SK-N-SH (cell line): Measurements from ENCODE around the gene UBN1.

ENCODE experiments used
- CHD2 ChIP-seq: fragments of 150-350 bp; IDR thresholded peaks from 2 replicates; pipeline ENCODE4 v1.6.1; 2018; ENCODE audit warnings: low read length; ENCODE audit not compliant: partially characterized antibody
- CTCF ChIP-seq: fragments of 200-600 bp; sonication (generic); IDR thresholded peaks from 2 replicates; pipeline ENCODE4 v1.6.1; 2017; ENCODE audit warnings: antibody characterized with exemption, mild to moderate bottlenecking, moderate library complexity
- EP300 ChIP-seq, 2 experiments: IDR thresholded peaks; 2 replicates each; pipeline versions ENCODE4 v1.4.0 to v1.6.1; 2012; ENCODE audit warnings: borderline replicate concordance in 1 of 2, low read depth in 1 of 2, low read length in 1 of 2
- EZH2phosphoT487 ChIP-seq: fragments of 200-600 bp; sonication (generic); IDR thresholded peaks from 2 replicates; pipeline ENCODE4 v1.6.1; 2017; ENCODE audit warnings: low read depth, mixed run types, mild to moderate bottlenecking, antibody characterized with exemption, moderate library complexity, borderline replicate concordance
- MAX ChIP-seq: IDR thresholded peaks from 2 replicates; pipeline ENCODE4 v1.4.0; 2012; ENCODE audit warnings: low read depth
- POLR2AphosphoS5 ChIP-seq: IDR thresholded peaks from 2 replicates; pipeline ENCODE4 v1.6.1; 2012; ENCODE audit warnings: low read depth, low read length
- SIN3A ChIP-seq: IDR thresholded peaks from 2 replicates; pipeline ENCODE4 v1.6.1; 2012; ENCODE audit warnings: low read depth, mild to moderate bottlenecking, low read length, moderate library complexity, borderline replicate concordance
- TAF1 ChIP-seq: IDR thresholded peaks from 2 replicates; pipeline ENCODE4 v1.6.1; 2012; ENCODE audit warnings: low read depth, mild to moderate bottlenecking, low read length, moderate library complexity, borderline replicate concordance

GRCh38 chr16:4920826-4921225, 73.5 kb downstream of the UBN1 start:
- TF ChIP-seq SIN3A (no peak), CTCF (no peak), EZH2phosphoT487 (no peak), EP300 (IDR thresholded peaks at IDR 0.05; ENCODE audit: borderline replicate concordance in 1 of 2, low read depth in 1 of 2, low read length in 1 of 2) (no peak), POLR2AphosphoS5 (no peak), TAF1 (no peak), MAX (no peak), CHD2 (no peak)
